Activated CD4-positive, alpha-beta T cell treated with anti-CD3 and anti-CD28 coated beads, Interleukin-2, amount 10 ng/mL, durations not matched to agents 7 days and 5 days (primary cell): ENCODE data around the gene GRHL3. TPM values are rescaled to one million over a fixed set of nuclear protein-coding genes. Genes with fewer than 3 reads are reported as not detected.

Source experiments
- CTCF ChIA-PET: fragments of 350-600 bp; sonication (Branson Sonifier 250); formaldehyde crosslinking; loops from one replicate; lab custom pipeline; 2021; ENCODE audit warnings: antibody characterized with exemption; lab: Charles Lee
- POLR2A ChIA-PET: fragments of 350-600 bp; sonication (Branson Sonifier 250); formaldehyde crosslinking; loops from one replicate; lab custom pipeline; 2021; ENCODE audit warnings: antibody characterized with exemption; lab: Charles Lee
- DNase-seq: peaks from one replicate; pipeline ENCODE4 v3.0.0-alpha.2; 2020
- H3K27ac Mint-ChIP-seq: one replicate; pipeline ENCODE4 v1.8.0; 2021; ENCODE audit warnings: mild to moderate bottlenecking, moderate library complexity, mixed read lengths
- H3K27me3 Mint-ChIP-seq: one replicate; pipeline ENCODE4 v1.8.0; 2021; ENCODE audit warnings: mixed read lengths
- H3K36me3 Mint-ChIP-seq: one replicate; pipeline ENCODE4 v1.8.0; 2021; ENCODE audit warnings: low read depth, mixed read lengths
- H3K4me1 Mint-ChIP-seq: one replicate; pipeline ENCODE4 v1.8.0; 2021; ENCODE audit warnings: mixed read lengths
- H3K4me3 Mint-ChIP-seq: one replicate; pipeline ENCODE4 v1.8.0; 2021; ENCODE audit warnings: mild to moderate bottlenecking, moderate library complexity, mixed read lengths
- H3K9me3 Mint-ChIP-seq: one replicate; pipeline ENCODE4 v1.8.0; 2021; ENCODE audit warnings: mixed read lengths
- total RNA-seq, 2 experiments: library from RNA; stranded (reverse); gene quantifications; one replicate each; pipeline ENCODE4 v1.2.3, GENCODE V29; 2021

GRHL3 gene
- total RNA-seq, 2 experiments from 2014 or later, result not detected

GRCh38 chr1:24387636-24388175 lies 68.5 kb downstream of the GRHL3 start:
- ChIA-PET CTCF (interaction anchor here (1.6 to 5.9 kb wide), 4 partner anchors 20 to 188 kb away, joined by 3 to 38 read pairs (median 5); partner anchors contain the start of gene NIPAL3), POLR2A (no interaction called here)
- Mint-ChIP-seq H3K9me3 (no peaks in the 10 kb centered on the region), H3K4me3 (no peak overlapping the region), H3K4me1 (peaks cover 55% of the 10 kb centered on the region), H3K27ac (no peak overlapping the region), H3K27me3 (no peaks in the 10 kb centered on the region), H3K36me3 (peaks cover 13% of the 10 kb centered on the region)
- DNase-seq, result no peak

GRCh38 chr1:24388331-24388885 lies 69.3 kb downstream of the GRHL3 start:
- H3K27me3 Mint-ChIP-seq, result no peaks in the 10 kb centered on the region
- H3K4me3 Mint-ChIP-seq, result no peak overlapping the region
- ChIA-PET POLR2A (no interaction called here), CTCF (interaction anchor here (1.6 to 5.9 kb wide), 2 partner anchors 21 to 188 kb away, joined by 3 to 38 read pairs; no protein-coding TSS in a partner anchor)
- no peak overlapping the region for H3K27ac Mint-ChIP-seq
- H3K9me3 Mint-ChIP-seq, result no peaks in the 10 kb centered on the region
- peaks cover 10% of the 10 kb centered on the region for H3K36me3 Mint-ChIP-seq
- H3K4me1 Mint-ChIP-seq, result peaks cover 62% of the 10 kb centered on the region
- no peak for DNase-seq

GRCh38 chr1:24389231-24389678 lies 70.1 kb downstream of the GRHL3 start:
- ChIA-PET CTCF (interaction anchor here (5.9 kb wide), 1 partner anchor 189 kb away, joined by 38 read pairs; no protein-coding TSS in a partner anchor), POLR2A (no interaction called here)
- peaks cover 10% of the 10 kb centered on the region for H3K36me3 Mint-ChIP-seq
- no peaks in the 10 kb centered on the region for H3K27me3 Mint-ChIP-seq
- no peak for DNase-seq
- H3K9me3 Mint-ChIP-seq, result no peaks in the 10 kb centered on the region
- H3K27ac Mint-ChIP-seq, result no peak overlapping the region
- H3K4me3 Mint-ChIP-seq, result no peak overlapping the region
- peaks cover 58% of the 10 kb centered on the region for H3K4me1 Mint-ChIP-seq

GRCh38 chr1:24390924-24391782 lies 72.0 kb downstream of the GRHL3 start:
- peaks cover 10% of the 10 kb centered on the region for H3K36me3 Mint-ChIP-seq
- no peaks in the 10 kb centered on the region for H3K9me3 Mint-ChIP-seq
- H3K27ac Mint-ChIP-seq, result peak overlapping the region; percentile 91
- ChIA-PET CTCF (interaction anchor here (0.6 to 7.1 kb wide), 41 partner anchors 9 to 852 kb away, joined by 3 to 216 read pairs (median 5); partner anchors contain the start of genes NIPAL3, RCAN3 and STPG1), POLR2A (interaction anchor here (0.7 to 1.2 kb wide), 2 partner anchors 128 to 241 kb away, joined by 3 to 4 read pairs; no protein-coding TSS in a partner anchor)
- peak overlapping the region; percentile 65 for H3K4me3 Mint-ChIP-seq
- H3K4me1 Mint-ChIP-seq, result peaks cover 40% of the 10 kb centered on the region
- DNase-seq, result peak; percentile 76
- no peaks in the 10 kb centered on the region for H3K27me3 Mint-ChIP-seq

- Mint-ChIP-seq H3K4me3 (peak overlapping the region; percentile 65), H3K4me1 (peaks cover 33% of the 10 kb centered on the region), H3K36me3 (peaks cover 8% of the 10 kb centered on the region), H3K27me3 (no peaks in the 10 kb centered on the region), H3K9me3 (no peaks in the 10 kb centered on the region), H3K27ac (peak overlapping the region; percentile 91)
- ChIA-PET POLR2A (interaction anchor here (0.5 to 1.2 kb wide), 3 partner anchors 74 to 242 kb away, joined by 3 to 4 read pairs (median 3); no protein-coding TSS in a partner anchor), CTCF (interaction anchor here (0.6 to 7.1 kb wide), 50 partner anchors 8 to 853 kb away, joined by 3 to 216 read pairs (median 4); partner anchors contain the start of genes NIPAL3, RCAN3, SRSF10 and STPG1)
- DNase-seq, result peak; percentile 74
Measured at GRCh38 chr1:24391882-24392603, 72.9 kb downstream of the GRHL3 start.

- Mint-ChIP-seq H3K4me3 (no peak overlapping the region), H3K9me3 (no peaks in the 10 kb centered on the region), H3K4me1 (peaks cover 33% of the 10 kb centered on the region), H3K36me3 (peaks cover 8% of the 10 kb centered on the region), H3K27ac (peak overlapping the region; percentile 52), H3K27me3 (no peaks in the 10 kb centered on the region)
- POLR2A ChIA-PET, result interaction anchor here (0.5 kb wide), 1 partner anchor 74 kb away, joined by 3 read pairs; no protein-coding TSS in a partner anchor
- CTCF ChIA-PET, result interaction anchor here (0.6 to 7.1 kb wide), 31 partner anchors 8 to 575 kb away, joined by 3 to 216 read pairs (median 6); partner anchors contain the start of genes NIPAL3, SRSF10 and STPG1
- no peak for DNase-seq
Measured at GRCh38 chr1:24392604-24392946, 73.4 kb downstream of the GRHL3 start.

GRCh38 chr1:24392982-24393650 lies 74.0 kb downstream of the GRHL3 start:
- Mint-ChIP-seq H3K36me3 (peaks cover 8% of the 10 kb centered on the region), H3K27ac (peak overlapping the region; percentile 48), H3K27me3 (no peaks in the 10 kb centered on the region), H3K4me3 (no peak overlapping the region), H3K9me3 (no peaks in the 10 kb centered on the region), H3K4me1 (peaks cover 33% of the 10 kb centered on the region)
- POLR2A ChIA-PET, result no interaction called here
- CTCF ChIA-PET, result interaction anchor here (0.6 to 7.1 kb wide), 21 partner anchors 9 to 575 kb away, joined by 3 to 216 read pairs (median 6); partner anchors contain the start of genes NIPAL3, SRSF10 and STPG1
- no peak for DNase-seq

GRCh38 chr1:24393892-24394291 lies 74.7 kb downstream of the GRHL3 start:
- peaks cover 33% of the 10 kb centered on the region for H3K4me1 Mint-ChIP-seq
- DNase-seq, result no peak
- H3K27ac Mint-ChIP-seq, result no peak overlapping the region
- peaks cover 6% of the 10 kb centered on the region for H3K36me3 Mint-ChIP-seq
- ChIA-PET CTCF (interaction anchor here (0.9 to 7.1 kb wide), 7 partner anchors 9 to 243 kb away, joined by 3 to 216 read pairs (median 9); partner anchors contain the start of genes NIPAL3 and STPG1), POLR2A (interaction anchor here (0.6 kb wide), 2 partner anchors 195 to 238 kb away, joined by 3 to 7 read pairs; no protein-coding TSS in a partner anchor)
- no peak overlapping the region for H3K4me3 Mint-ChIP-seq
- no peaks in the 10 kb centered on the region for H3K27me3 Mint-ChIP-seq
- no peaks in the 10 kb centered on the region for H3K9me3 Mint-ChIP-seq

- DNase-seq, result no peak
- CTCF ChIA-PET, result interaction anchor here (0.9 to 2.7 kb wide), 5 partner anchors 9 to 201 kb away, joined by 3 to 9 read pairs (median 6); partner anchors contain the start of gene NIPAL3
Measured at GRCh38 chr1:24400065-24400464, 80.9 kb downstream of the GRHL3 start.

GRCh38 chr1:24403806-24404205 lies 84.6 kb downstream of the GRHL3 start:
- Mint-ChIP-seq H3K27me3 (no peaks in the 10 kb centered on the region), H3K4me1 (no peaks in the 10 kb centered on the region), H3K27ac (no peak overlapping the region), H3K36me3 (peaks cover 20% of the 10 kb centered on the region), H3K4me3 (no peak overlapping the region), H3K9me3 (no peaks in the 10 kb centered on the region)
- ChIA-PET CTCF (interaction anchor here (0.8 to 3.2 kb wide), 3 partner anchors 11 to 239 kb away, joined by 3 to 15 read pairs (median 10); partner anchors contain the start of gene NIPAL3), POLR2A (no interaction called here)
- DNase-seq, result no peak

More at GRCh38 chr1:24400065-24400464, 80.9 kb downstream of the GRHL3 start:
- H3K9me3 Mint-ChIP-seq, result no peaks in the 10 kb centered on the region
- no peaks in the 10 kb centered on the region for H3K27me3 Mint-ChIP-seq
- no peak overlapping the region for H3K27ac Mint-ChIP-seq
- H3K4me1 Mint-ChIP-seq, result no peaks in the 10 kb centered on the region
- no peak overlapping the region for H3K4me3 Mint-ChIP-seq
- POLR2A ChIA-PET, result no interaction called here
- peaks cover 14% of the 10 kb centered on the region for H3K36me3 Mint-ChIP-seq
